ENCODE measurements around the gene TTC16. TPM values are rescaled to one million over a fixed set of nuclear protein-coding genes. Genes with fewer than 3 reads are reported as not detected.

The TTC16 gene
- total RNA-seq, 2 experiments from 2014 or later, result 1.6 to 2.1 TPM

DNA sequence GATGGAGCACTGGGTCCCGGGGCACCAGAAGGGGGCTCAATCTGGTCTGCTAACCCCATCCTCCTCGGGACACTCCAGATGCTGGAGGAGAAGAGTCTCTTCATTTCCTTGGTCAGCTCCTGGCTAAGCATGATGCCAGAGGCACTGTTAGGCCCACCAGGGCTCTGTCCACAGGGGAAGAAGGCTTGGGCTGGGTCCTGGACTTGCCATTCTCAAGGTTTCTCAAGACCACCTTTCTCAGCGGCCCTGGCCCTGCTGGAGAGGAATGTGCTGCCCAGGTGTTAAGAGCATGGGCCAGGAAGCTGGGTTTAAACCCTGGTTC lies 54.7 kb downstream of the TTC16 start:
- no peak for DNase-seq
- no peak for ATAC-seq (ENCODE audit: poor library complexity)
- H3K9me3 Mint-ChIP-seq, result no peaks in the 10 kb centered on the region
- no peaks in the 10 kb centered on the region for H3K9me3 ChIP-seq (ENCODE audit: control insufficient read depth in 1 of 2, insufficient read depth in 1 of 2, low read length in 2 of 2)
- peaks cover 59% of the 10 kb centered on the region for H3K36me3 ChIP-seq (ENCODE audit: insufficient read depth, low read length)
- H3K4me3 ChIP-seq (ENCODE audit: low read length), result peak overlapping the region; percentile 69
- ChIA-PET POLR2A (interaction anchor here (0.7 to 3.8 kb wide), 16 partner anchors 8 to 347 kb away, joined by 3 to 45 read pairs (median 4); partner anchors contain the start of genes CDK9, PTRH1, SH2D3C and ST6GALNAC4), CTCF (interaction anchor here (0.6 to 4.6 kb wide), 7 partner anchors 15 to 151 kb away, joined by 3 to 24 read pairs (median 6); partner anchors contain the start of genes CDK9 and TOR2A)
- H3K4me1 Mint-ChIP-seq (ENCODE audit: low read depth), result peaks cover 73% of the 10 kb centered on the region
- H3K27me3 ChIP-seq (ENCODE audit: control insufficient read depth in 1 of 2, insufficient read depth in 2 of 2, low read length in 2 of 2), result no peaks in the 10 kb centered on the region
- TF ChIP-seq, protein P1, sequence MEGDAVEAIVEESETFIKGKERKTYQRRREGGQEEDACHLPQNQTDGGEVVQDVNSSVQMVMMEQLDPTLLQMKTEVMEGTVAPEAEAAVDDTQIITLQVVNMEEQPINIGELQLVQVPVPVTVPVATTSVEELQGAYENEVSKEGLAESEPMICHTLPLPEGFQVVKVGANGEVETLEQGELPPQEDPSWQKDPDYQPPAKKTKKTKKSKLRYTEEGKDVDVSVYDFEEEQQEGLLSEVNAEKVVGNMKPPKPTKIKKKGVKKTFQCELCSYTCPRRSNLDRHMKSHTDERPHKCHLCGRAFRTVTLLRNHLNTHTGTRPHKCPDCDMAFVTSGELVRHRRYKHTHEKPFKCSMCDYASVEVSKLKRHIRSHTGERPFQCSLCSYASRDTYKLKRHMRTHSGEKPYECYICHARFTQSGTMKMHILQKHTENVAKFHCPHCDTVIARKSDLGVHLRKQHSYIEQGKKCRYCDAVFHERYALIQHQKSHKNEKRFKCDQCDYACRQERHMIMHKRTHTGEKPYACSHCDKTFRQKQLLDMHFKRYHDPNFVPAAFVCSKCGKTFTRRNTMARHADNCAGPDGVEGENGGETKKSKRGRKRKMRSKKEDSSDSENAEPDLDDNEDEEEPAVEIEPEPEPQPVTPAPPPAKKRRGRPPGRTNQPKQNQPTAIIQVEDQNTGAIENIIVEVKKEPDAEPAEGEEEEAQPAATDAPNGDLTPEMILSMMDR (IDR thresholded peaks at IDR 0.05), result no peak
- H3K27ac ChIP-seq (ENCODE audit: low read depth in 1 of 2, low read length in 2 of 2), result peak overlapping the region; percentile 90 to 91
- H3K4me1 ChIP-seq (ENCODE audit: insufficient read depth, low read length), result peaks cover 84% of the 10 kb centered on the region
- H3K27ac Mint-ChIP-seq, result peak overlapping the region; percentile 97
- H3K4me3 Mint-ChIP-seq, result peak overlapping the region; percentile 90
- no peaks in the 10 kb centered on the region for H3K27me3 Mint-ChIP-seq
- peaks cover 70% of the 10 kb centered on the region for H3K36me3 Mint-ChIP-seq (ENCODE audit: low read depth)
- intact Hi-C loops (cut with DNase I, micrococcal nuclease), result no loop called here

DNA sequence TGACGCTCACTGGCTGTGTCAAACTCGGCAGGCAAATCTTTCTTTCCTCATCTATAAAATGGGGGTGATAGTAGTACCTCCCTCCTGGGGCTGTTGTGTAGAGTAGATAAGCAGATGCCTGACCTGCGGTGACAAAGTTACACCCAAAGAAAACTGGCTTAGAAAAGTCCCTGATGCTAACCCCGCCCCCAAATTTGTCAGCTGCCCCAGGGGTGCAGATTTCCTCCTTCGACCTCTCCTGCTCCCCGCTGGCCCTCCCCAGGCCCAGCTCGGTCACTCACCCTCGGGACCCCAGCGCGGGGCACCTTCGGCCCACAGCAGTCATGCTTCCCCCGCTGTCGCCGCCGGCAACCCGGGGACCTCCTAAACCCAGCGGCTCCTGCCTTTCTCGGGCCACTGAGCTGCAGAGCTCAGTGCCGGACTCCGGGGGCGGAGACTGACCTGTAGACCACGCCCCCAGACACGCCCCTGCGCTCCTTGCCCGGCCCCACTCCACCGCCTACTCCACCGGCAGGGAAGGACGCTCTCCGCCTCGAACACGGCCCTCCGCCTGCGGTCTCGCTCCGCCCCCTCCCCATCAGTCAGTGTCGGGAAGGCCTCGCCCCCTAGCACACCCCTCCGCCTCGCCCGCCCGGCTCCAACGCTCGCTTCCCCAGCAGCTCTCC lies 55.2 kb downstream of the TTC16 start:
- H3K4me3 Mint-ChIP-seq, result peak overlapping the region; percentile 90
- CTCF ChIA-PET, result interaction anchor here (0.6 to 4.6 kb wide), 7 partner anchors 11 to 139 kb away, joined by 4 to 24 read pairs (median 6); partner anchors contain the start of genes CDK9 and TOR2A
- peak; percentile 87 to 98 (median 97) for DNase-seq
- TF ChIP-seq, protein P1 (IDR thresholded peaks at IDR 0.05), result no peak
- H3K9me3 Mint-ChIP-seq, result no peaks in the 10 kb centered on the region
- Histone ChIP-seq H3K27me3 (ENCODE audit: control insufficient read depth in 1 of 2, insufficient read depth in 2 of 2, low read length in 2 of 2) (no peaks in the 10 kb centered on the region), H3K27ac (ENCODE audit: low read depth in 1 of 2, low read length in 2 of 2) (peak overlapping the region; percentile 90 to 91), H3K4me1 (ENCODE audit: insufficient read depth, low read length) (peaks cover 86% of the 10 kb centered on the region), H3K36me3 (ENCODE audit: insufficient read depth, low read length) (peaks cover 54% of the 10 kb centered on the region), H3K9me3 (ENCODE audit: control insufficient read depth in 1 of 2, insufficient read depth in 1 of 2, low read length in 2 of 2) (no peaks in the 10 kb centered on the region), H3K4me3 (ENCODE audit: low read length) (peak overlapping the region; percentile 69)
- intact Hi-C loops (cut with DNase I, micrococcal nuclease), result loop anchor here (1.0 kb wide), 4 partner anchors 12 to 202 kb away; partner anchors contain the start of gene TOR2A (in 2 of the 2)
- peak; percentile 80 for ATAC-seq (ENCODE audit: poor library complexity)
- peaks cover 66% of the 10 kb centered on the region for H3K36me3 Mint-ChIP-seq (ENCODE audit: low read depth)
- peak overlapping the region; percentile 97 for H3K27ac Mint-ChIP-seq
- peaks cover 69% of the 10 kb centered on the region for H3K4me1 Mint-ChIP-seq (ENCODE audit: low read depth)
- POLR2A ChIA-PET, result interaction anchor here (0.7 to 3.8 kb wide), 21 partner anchors 8 to 358 kb away, joined by 3 to 45 read pairs (median 3); partner anchors contain the start of genes CDK9, LRSAM1, PTRH1 and RPL12
- H3K27me3 Mint-ChIP-seq, result no peaks in the 10 kb centered on the region

DNA sequence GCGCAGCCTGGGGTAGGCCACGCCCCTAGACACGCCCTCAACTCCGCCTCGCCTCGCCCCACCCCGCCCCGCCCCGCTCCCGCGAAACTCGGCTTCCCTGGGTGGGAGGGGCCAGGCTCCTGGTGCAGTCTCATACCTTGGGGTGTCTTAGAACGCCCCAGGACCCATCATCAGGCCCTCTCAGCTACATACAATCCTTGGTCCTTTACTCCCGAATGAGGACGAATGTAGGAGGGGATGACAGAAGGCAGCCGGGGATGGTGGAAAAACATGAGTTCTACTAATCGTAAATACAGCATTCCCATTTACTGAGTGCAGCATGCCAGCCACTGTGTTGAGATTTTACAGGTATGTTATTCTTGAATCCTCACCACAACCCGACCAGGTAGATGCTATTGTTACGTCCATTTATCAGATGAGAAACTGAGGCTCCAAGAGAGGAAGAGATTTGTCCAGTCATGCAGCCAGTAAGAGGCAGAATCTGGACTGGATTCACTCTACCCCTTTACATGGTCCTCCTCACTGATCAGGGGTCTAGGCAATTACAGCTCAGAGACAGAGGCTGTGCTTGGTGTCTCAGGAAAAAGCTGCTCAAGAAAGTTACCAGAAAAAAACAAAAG lies 55.8 kb downstream of the TTC16 start:
- Histone ChIP-seq H3K36me3 (ENCODE audit: insufficient read depth, low read length) (peaks cover 50% of the 10 kb centered on the region), H3K27ac (ENCODE audit: low read depth in 1 of 2, low read length in 2 of 2) (peak overlapping the region in 1 of 2 donors; percentile 90), H3K27me3 (ENCODE audit: control insufficient read depth in 1 of 2, insufficient read depth in 2 of 2, low read length in 2 of 2) (no peaks in the 10 kb centered on the region), H3K4me1 (ENCODE audit: insufficient read depth, low read length) (peaks cover 86% of the 10 kb centered on the region), H3K4me3 (ENCODE audit: low read length) (peak overlapping the region; percentile 69), H3K9me3 (ENCODE audit: control insufficient read depth in 1 of 2, insufficient read depth in 1 of 2, low read length in 2 of 2) (no peaks in the 10 kb centered on the region)
- Mint-ChIP-seq H3K4me1 (ENCODE audit: low read depth) (peaks cover 69% of the 10 kb centered on the region), H3K36me3 (ENCODE audit: low read depth) (peaks cover 66% of the 10 kb centered on the region), H3K9me3 (no peaks in the 10 kb centered on the region), H3K4me3 (peak overlapping the region; percentile 90), H3K27ac (peak overlapping the region; percentile 97), H3K27me3 (no peaks in the 10 kb centered on the region)
- DNase-seq, result no peak
- ChIA-PET POLR2A (interaction anchor here (0.6 to 3.8 kb wide), 19 partner anchors 7 to 357 kb away, joined by 3 to 45 read pairs (median 4); partner anchors contain the start of genes CDK9, LRSAM1, PTRH1 and RPL12), CTCF (interaction anchor here (1.0 to 4.6 kb wide), 6 partner anchors 11 to 138 kb away, joined by 4 to 24 read pairs (median 8); partner anchors contain the start of genes CDK9 and TOR2A)
- intact Hi-C loops (cut with DNase I, micrococcal nuclease), result loop anchor here (1.0 kb wide), 4 partner anchors 12 to 202 kb away; partner anchors contain the start of gene TOR2A (in 2 of the 2)
- ATAC-seq (ENCODE audit: poor library complexity), result no peak
- TF ChIP-seq, protein P1 (IDR thresholded peaks at IDR 0.05), result no peak
